ENCODE data around the gene ERBB2.
A peak's percentile ranks its signal among the peaks of the same experiment; 100 is the strongest.

ERBB2 gene

GRCh38 chr17:39705786-39706348 is 6.0 kb downstream of the ERBB2 start:
- Histone ChIP-seq H3K4me3 (ENCODE audit: low read length in 2 of 2) (no peak overlapping the region), H2AFZ (ENCODE audit: low read length) (no peak overlapping the region), H3K4ac (ENCODE audit: low read length) (no peak overlapping the region), H3K27ac (replicated peaks; ENCODE audit: low read length) (no peak overlapping the region), H3K9me3 (replicated peaks in 1 of 2; ENCODE audit: control insufficient read depth in 2 of 2, insufficient read depth in 1 of 2, low read depth in 1 of 2, low read length in 2 of 2) (no peaks in the 10 kb centered on the region), H4K91ac (ENCODE audit: low read depth, low read length, poor library complexity) (no peak overlapping the region), H3K4me2 (ENCODE audit: insufficient read depth, low read length, poor library complexity, severe bottlenecking) (no peak overlapping the region), H3K18ac (ENCODE audit: low read length) (no peak overlapping the region), H3K27me3 (ENCODE audit: control insufficient read depth in 3 of 3, insufficient read depth in 3 of 3, low read depth in 1 of 3, low read length in 3 of 3) (no peaks in the 10 kb centered on the region), H3K4me1 (ENCODE audit: control insufficient read depth in 2 of 2, insufficient read depth in 1 of 2, low read depth in 1 of 2, low read length in 2 of 2) (peaks cover 9 to 32% of the 10 kb centered on the region in 2 donors), H3K79me1 (ENCODE audit: low read depth, low read length) (peaks cover 24% of the 10 kb centered on the region), H3K36me3 (replicated peaks in 1 of 2; ENCODE audit: control insufficient read depth in 2 of 2, insufficient read depth in 2 of 2, low read length in 2 of 2) (peaks cover 35 to 66% of the 10 kb centered on the region in 2 donors), H2BK12ac (ENCODE audit: low read length) (no peak overlapping the region), H4K8ac (ENCODE audit: low read depth, low read length) (no peak overlapping the region), H2BK5ac (ENCODE audit: low read length) (peak overlapping the region; percentile 10), H3K14ac (ENCODE audit: low read length) (no peak overlapping the region), H2BK120ac (ENCODE audit: low read depth, low read length) (no peak overlapping the region), H2AK5ac (ENCODE audit: low read depth, low read length) (peak overlapping the region; percentile 4), H2BK15ac (ENCODE audit: low read length) (no peak overlapping the region), H3K23ac (ENCODE audit: low read depth, low read length, poor library complexity) (no peak overlapping the region), H3K9ac (ENCODE audit: low read depth, low read length, poor library complexity) (peak overlapping the region; percentile 2)
- no CpG with 5 or more reads among the region's 12 CpGs for WGBS, 2 donors (ENCODE audit: extremely low coverage in 2 of 2, insufficient read length in 2 of 2, insufficient replicate concordance in 1 of 2)
- no peak for DNase-seq (ENCODE audit: low spot score)

- Histone ChIP-seq H2AK5ac (ENCODE audit: low read depth, low read length) (no peak overlapping the region), H4K8ac (ENCODE audit: low read depth, low read length) (no peak overlapping the region), H3K4ac (ENCODE audit: low read length) (no peak overlapping the region), H2BK12ac (ENCODE audit: low read length) (no peak overlapping the region), H3K14ac (ENCODE audit: low read length) (no peak overlapping the region), H3K4me3 (ENCODE audit: low read length in 2 of 2) (no peak overlapping the region), H3K36me3 (replicated peaks in 1 of 2; ENCODE audit: control insufficient read depth in 2 of 2, insufficient read depth in 2 of 2, low read length in 2 of 2) (peaks cover 36 to 69% of the 10 kb centered on the region in 2 donors), H2BK15ac (ENCODE audit: low read length) (no peak overlapping the region), H3K4me1 (ENCODE audit: control insufficient read depth in 2 of 2, insufficient read depth in 1 of 2, low read depth in 1 of 2, low read length in 2 of 2) (peaks cover 4 to 27% of the 10 kb centered on the region in 2 donors), H2BK120ac (ENCODE audit: low read depth, low read length) (no peak overlapping the region), H4K91ac (ENCODE audit: low read depth, low read length, poor library complexity) (no peak overlapping the region), H2AFZ (ENCODE audit: low read length) (no peak overlapping the region), H2BK5ac (ENCODE audit: low read length) (no peak overlapping the region), H3K79me1 (ENCODE audit: low read depth, low read length) (peaks cover 24% of the 10 kb centered on the region), H3K23ac (ENCODE audit: low read depth, low read length, poor library complexity) (no peak overlapping the region), H3K27ac (replicated peaks; ENCODE audit: low read length) (no peak overlapping the region), H3K9me3 (replicated peaks in 1 of 2; ENCODE audit: control insufficient read depth in 2 of 2, insufficient read depth in 1 of 2, low read depth in 1 of 2, low read length in 2 of 2) (no peaks in the 10 kb centered on the region), H3K4me2 (ENCODE audit: insufficient read depth, low read length, poor library complexity, severe bottlenecking) (no peak overlapping the region), H3K9ac (ENCODE audit: low read depth, low read length, poor library complexity) (no peak overlapping the region), H3K18ac (ENCODE audit: low read length) (no peak overlapping the region), H3K27me3 (ENCODE audit: control insufficient read depth in 3 of 3, insufficient read depth in 3 of 3, low read depth in 1 of 3, low read length in 3 of 3) (no peaks in the 10 kb centered on the region)
- no peak for DNase-seq (ENCODE audit: low spot score)
- WGBS, 2 donors (ENCODE audit: extremely low coverage in 2 of 2, insufficient read length in 2 of 2, insufficient replicate concordance in 1 of 2): no CpG with 5 or more reads among the region's 8 CpGs
Observed at GRCh38 chr17:39706383-39706782, 6.5 kb downstream of the ERBB2 start.

- H2BK15ac ChIP-seq (ENCODE audit: low read length): no peak overlapping the region
- no peak overlapping the region for H3K18ac ChIP-seq (ENCODE audit: low read length)
- DNase-seq (ENCODE audit: low spot score): no peak
- H3K27ac ChIP-seq (replicated peaks; ENCODE audit: low read length): no peak overlapping the region
- peaks cover 24% of the 10 kb centered on the region for H3K79me1 ChIP-seq (ENCODE audit: low read depth, low read length)
- H4K91ac ChIP-seq (ENCODE audit: low read depth, low read length, poor library complexity): no peak overlapping the region
- H2BK12ac ChIP-seq (ENCODE audit: low read length): no peak overlapping the region
- no peak overlapping the region for H3K4ac ChIP-seq (ENCODE audit: low read length)
- no peaks in the 10 kb centered on the region for H3K9me3 ChIP-seq (replicated peaks in 1 of 2; ENCODE audit: control insufficient read depth in 2 of 2, insufficient read depth in 1 of 2, low read depth in 1 of 2, low read length in 2 of 2)
- no peak overlapping the region for H3K9ac ChIP-seq (ENCODE audit: low read depth, low read length, poor library complexity)
- no peak overlapping the region for H3K4me2 ChIP-seq (ENCODE audit: insufficient read depth, low read length, poor library complexity, severe bottlenecking)
- H2AK5ac ChIP-seq (ENCODE audit: low read depth, low read length): no peak overlapping the region
- no peak overlapping the region for H2BK120ac ChIP-seq (ENCODE audit: low read depth, low read length)
- no peak overlapping the region for H3K23ac ChIP-seq (ENCODE audit: low read depth, low read length, poor library complexity)
- H3K27me3 ChIP-seq (ENCODE audit: control insufficient read depth in 3 of 3, insufficient read depth in 3 of 3, low read depth in 1 of 3, low read length in 3 of 3): no peaks in the 10 kb centered on the region
- H3K14ac ChIP-seq (ENCODE audit: low read length): no peak overlapping the region
- H3K36me3 ChIP-seq (replicated peaks in 1 of 2; ENCODE audit: control insufficient read depth in 2 of 2, insufficient read depth in 2 of 2, low read length in 2 of 2): peaks cover 41 to 70% of the 10 kb centered on the region in 2 donors
- no peak overlapping the region for H3K4me3 ChIP-seq (ENCODE audit: low read length in 2 of 2)
- no peak overlapping the region for H2AFZ ChIP-seq (ENCODE audit: low read length)
- peaks cover 0 to 22% of the 10 kb centered on the region in 2 donors for H3K4me1 ChIP-seq (ENCODE audit: control insufficient read depth in 2 of 2, insufficient read depth in 1 of 2, low read depth in 1 of 2, low read length in 2 of 2)
- WGBS, 2 donors (ENCODE audit: extremely low coverage in 2 of 2, insufficient read length in 2 of 2, insufficient replicate concordance in 1 of 2): no CpG with 5 or more reads among the region's 7 CpGs
- no peak overlapping the region for H4K8ac ChIP-seq (ENCODE audit: low read depth, low read length)
- no peak overlapping the region for H2BK5ac ChIP-seq (ENCODE audit: low read length)
Observed at GRCh38 chr17:39706921-39707337, 7.1 kb downstream of the ERBB2 start.

GRCh38 chr17:39709319-39709997 is 9.6 kb downstream of the ERBB2 start:
- no peak overlapping the region for H4K8ac ChIP-seq (ENCODE audit: low read depth, low read length)
- H2BK15ac ChIP-seq (ENCODE audit: low read length): no peak overlapping the region
- no peak overlapping the region for H3K14ac ChIP-seq (ENCODE audit: low read length)
- no peaks in the 10 kb centered on the region for H3K27me3 ChIP-seq (ENCODE audit: control insufficient read depth in 3 of 3, insufficient read depth in 3 of 3, low read depth in 1 of 3, low read length in 3 of 3)
- peak overlapping the region; percentile 17 for H3K9ac ChIP-seq (ENCODE audit: low read depth, low read length, poor library complexity)
- H2AFZ ChIP-seq (ENCODE audit: low read length): no peak overlapping the region
- no peak for DNase-seq (ENCODE audit: low spot score)
- H3K23ac ChIP-seq (ENCODE audit: low read depth, low read length, poor library complexity): peak overlapping the region; percentile 36
- peak overlapping the region; percentile 32 for H4K91ac ChIP-seq (ENCODE audit: low read depth, low read length, poor library complexity)
- no peak overlapping the region for H3K4me2 ChIP-seq (ENCODE audit: insufficient read depth, low read length, poor library complexity, severe bottlenecking)
- H3K18ac ChIP-seq (ENCODE audit: low read length): no peak overlapping the region
- H3K9me3 ChIP-seq (replicated peaks in 1 of 2; ENCODE audit: control insufficient read depth in 2 of 2, insufficient read depth in 1 of 2, low read depth in 1 of 2, low read length in 2 of 2): no peaks in the 10 kb centered on the region
- H3K4ac ChIP-seq (ENCODE audit: low read length): no peak overlapping the region
- no peak overlapping the region for H2BK120ac ChIP-seq (ENCODE audit: low read depth, low read length)
- no CpG with 5 or more reads among the region's 14 CpGs for WGBS, 2 donors (ENCODE audit: extremely low coverage in 2 of 2, insufficient read length in 2 of 2, insufficient replicate concordance in 1 of 2)
- no peak overlapping the region for H2AK5ac ChIP-seq (ENCODE audit: low read depth, low read length)
- no peak overlapping the region for H2BK12ac ChIP-seq (ENCODE audit: low read length)
- H2BK5ac ChIP-seq (ENCODE audit: low read length): no peak overlapping the region
- H3K4me3 ChIP-seq (ENCODE audit: low read length in 2 of 2): no peak overlapping the region
- H3K4me1 ChIP-seq (ENCODE audit: control insufficient read depth in 2 of 2, insufficient read depth in 1 of 2, low read depth in 1 of 2, low read length in 2 of 2): peaks cover 0 to 12% of the 10 kb centered on the region in 2 donors
- peaks cover 17% of the 10 kb centered on the region for H3K79me1 ChIP-seq (ENCODE audit: low read depth, low read length)
- no peak overlapping the region for H3K27ac ChIP-seq (replicated peaks; ENCODE audit: low read length)
- H3K36me3 ChIP-seq (replicated peaks in 1 of 2; ENCODE audit: control insufficient read depth in 2 of 2, insufficient read depth in 2 of 2, low read length in 2 of 2): peaks cover 52 to 77% of the 10 kb centered on the region in 2 donors

Measured in neuronal stem cell (in vitro differentiated cells).